Measurements from ENCODE around the gene KIN. TPM values are rescaled to one million over a fixed set of nuclear protein-coding genes. Genes with fewer than 3 reads are reported as not detected.

Gene KIN
- total RNA-seq, 6 experiments from 2014 or later: 2.3 to 4.3 (median 3.4) TPM

DNA sequence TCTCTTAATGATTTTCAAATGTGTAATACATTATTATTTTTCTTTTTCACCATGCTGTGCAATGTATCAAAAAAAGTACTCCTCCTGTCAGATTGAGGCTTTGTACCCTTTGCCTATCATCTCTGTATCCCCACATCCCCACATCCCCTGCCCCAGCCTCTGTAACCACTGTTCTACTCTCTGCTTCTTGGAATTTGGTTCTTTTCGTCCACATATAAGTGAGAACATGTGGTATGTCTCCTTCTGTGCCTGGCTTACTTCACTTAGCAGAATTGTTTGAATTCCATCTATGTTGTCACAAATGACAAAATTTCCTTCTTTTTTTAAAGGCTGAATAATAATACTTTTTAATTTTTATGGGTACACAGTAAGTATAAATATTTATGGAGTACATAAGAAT lies 44.3 kb upstream of the KIN start:
- intact Hi-C loops (cut with DNase I): no loop called here

DNA sequence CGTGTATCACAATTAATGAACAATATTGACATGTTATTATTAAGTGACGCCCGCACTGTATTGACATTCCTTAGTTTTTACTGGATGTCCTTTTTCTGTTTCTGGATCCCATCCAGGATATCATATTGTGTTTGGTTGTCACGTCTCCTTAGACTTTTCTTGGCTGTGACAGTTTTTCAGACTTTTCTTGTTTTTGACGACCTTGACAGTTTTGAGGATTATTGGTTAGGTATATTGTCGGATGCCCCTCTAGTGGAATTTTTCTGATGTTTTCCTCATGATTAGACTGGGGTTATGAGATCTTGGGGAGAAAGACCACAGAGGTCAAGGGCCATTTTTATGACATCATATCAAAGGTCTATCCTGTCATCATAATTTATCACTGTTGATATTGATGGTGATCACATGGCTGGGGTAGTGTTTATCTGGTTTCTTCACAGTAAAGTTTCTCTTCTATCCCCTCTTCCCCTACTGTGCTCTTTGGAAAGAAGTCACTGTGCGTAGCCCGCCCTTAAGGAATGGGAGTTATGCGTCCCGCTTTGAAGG lies 41.6 kb upstream of the KIN start:
- intact Hi-C loops (cut with DNase I): no loop called here
- Histone ChIP-seq H3K4me1 (no peaks in the 10 kb centered on the region), H3K9me3 (no peaks in the 10 kb centered on the region), H3K4me3 (no peak overlapping the region), H3K27ac (no peak overlapping the region), H3K27me3 (no peaks in the 10 kb centered on the region), H3K36me3 (peaks cover 0 to 13% (median 0%) of the 10 kb centered on the region in 4 donors)
- no peak for DNase-seq
- WGBS (ENCODE audit: insufficient coverage, low coverage, low lambda C conversion rate, missing lambda C conversion rate): 96% methylated on average over 10 of the region's 10 CpGs
- TF ChIP-seq CTCF (IDR thresholded peaks at IDR 0.05) (no peak), POLR2A (IDR thresholded peaks at IDR 0.05) (no peak)
- no peak for ATAC-seq

More for the DNA sequence above, 44.3 kb upstream of the KIN start:
- Histone ChIP-seq H3K36me3 (no peaks in the 10 kb centered on the region), H3K4me1 (no peaks in the 10 kb centered on the region), H3K4me3 (no peak overlapping the region), H3K9me3 (no peaks in the 10 kb centered on the region), H3K27ac (no peak overlapping the region), H3K27me3 (no peaks in the 10 kb centered on the region)
- no peak for TF ChIP-seq CTCF (IDR thresholded peaks at IDR 0.05)
- no peak for TF ChIP-seq POLR2A (IDR thresholded peaks at IDR 0.05)
- 100% methylated on average over 1 of the region's 1 CpG for WGBS (ENCODE audit: insufficient coverage, low coverage, low lambda C conversion rate, missing lambda C conversion rate)
- DNase-seq: no peak
- no peak for ATAC-seq

- H3K27me3 ChIP-seq: no peaks in the 10 kb centered on the region
- H3K4me3 ChIP-seq: no peak overlapping the region
- TF ChIP-seq CTCF (IDR thresholded peaks at IDR 0.05) (no peak), POLR2A (IDR thresholded peaks at IDR 0.05) (no peak)
- ATAC-seq (no peak), DNase-seq (no peak)
- no peaks in the 10 kb centered on the region for H3K4me1 ChIP-seq
- H3K36me3 ChIP-seq: peaks cover 0 to 15% (median 0%) of the 10 kb centered on the region in 4 donors
- intact Hi-C loops (cut with DNase I): no loop called here
- WGBS (ENCODE audit: insufficient coverage, low coverage, low lambda C conversion rate, missing lambda C conversion rate): 95% methylated on average over 4 of the region's 4 CpGs
- H3K27ac ChIP-seq: no peak overlapping the region
- no peaks in the 10 kb centered on the region for H3K9me3 ChIP-seq
Measured at GRCh38 chr10:7826971-7827370, 39.2 kb upstream of the KIN start.

DNA sequence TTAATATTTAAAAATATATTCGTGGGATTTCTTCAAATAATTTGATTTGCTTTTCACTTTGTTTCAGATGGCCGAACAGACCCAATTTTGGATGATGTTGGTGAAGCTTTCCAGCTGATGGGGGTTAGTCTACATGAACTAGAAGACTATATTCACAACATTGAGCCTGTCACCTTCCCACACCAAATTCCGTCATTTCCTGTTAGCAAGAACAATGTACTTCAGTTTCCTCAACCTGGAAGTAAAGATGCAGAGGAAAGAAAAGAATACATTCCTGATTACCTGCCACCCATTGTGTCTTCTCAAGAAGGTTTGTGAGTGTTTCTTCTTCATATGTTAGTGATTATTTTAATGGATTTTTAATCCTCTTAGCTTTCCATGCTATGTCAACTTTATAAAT lies 36.5 kb upstream of the KIN start:
- 91% methylated on average over 3 of the region's 3 CpGs for WGBS (ENCODE audit: insufficient coverage, low coverage, low lambda C conversion rate, missing lambda C conversion rate)
- no peaks in the 10 kb centered on the region for H3K9me3 ChIP-seq
- DNase-seq: no peak
- H3K36me3 ChIP-seq: peaks cover 0 to 15% (median 0%) of the 10 kb centered on the region in 4 donors
- no peak for ATAC-seq
- no peak overlapping the region for H3K4me3 ChIP-seq
- intact Hi-C loops (cut with DNase I): no loop called here
- H3K27ac ChIP-seq: no peak overlapping the region
- peaks cover 0 to 7% (median 4%) of the 10 kb centered on the region in 4 donors for H3K4me1 ChIP-seq
- TF ChIP-seq POLR2A (IDR thresholded peaks at IDR 0.05): no peak
- no peak for TF ChIP-seq CTCF (IDR thresholded peaks at IDR 0.05)
- H3K27me3 ChIP-seq: no peaks in the 10 kb centered on the region

DNA sequence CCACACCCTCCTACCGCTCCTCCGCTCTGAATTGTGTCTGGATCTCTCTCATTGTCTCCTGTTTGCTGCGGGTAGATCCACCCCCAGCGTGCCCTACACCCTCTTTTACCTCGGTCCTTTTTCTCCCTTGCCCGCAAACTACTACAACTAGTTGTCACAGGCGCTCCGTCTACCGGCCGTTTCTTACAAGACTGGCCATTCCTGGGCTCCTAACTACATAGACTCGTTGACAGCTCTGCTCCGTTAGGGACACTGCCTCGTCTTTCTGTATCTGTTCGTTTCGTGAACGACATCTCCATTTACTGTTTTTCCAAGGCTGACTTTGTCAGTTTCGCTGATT lies 31.3 kb upstream of the KIN start:
- ATAC-seq (peak; percentile 67 to 75 (median 72)), DNase-seq (peak; percentile 53 to 62 (median 54))
- WGBS (ENCODE audit: insufficient coverage, low coverage, low lambda C conversion rate, missing lambda C conversion rate): 0% methylated on average over 17 of the region's 17 CpGs
- Histone ChIP-seq H3K4me1 (peaks cover 0 to 8% (median 4%) of the 10 kb centered on the region in 4 donors), H3K27ac (peak overlapping the region in 1 of 3 donors; percentile 43), H3K9me3 (no peaks in the 10 kb centered on the region), H3K27me3 (no peaks in the 10 kb centered on the region), H3K4me3 (peak overlapping the region; percentile 89 to 99 (median 98)), H3K36me3 (no peaks in the 10 kb centered on the region)
- intact Hi-C loops (cut with DNase I): no loop called here
- TF ChIP-seq CTCF (IDR thresholded peaks at IDR 0.05) (peak in 3 of 4 donors; percentile 26 to 42 (median 37)), POLR2A (IDR thresholded peaks at IDR 0.05) (no peak)

All from right lobe of liver (tissue), 6 donors.